GM12878 (cell line): ENCODE measurements around the gene FAM9B. TPM values are rescaled to one million over a fixed set of nuclear protein-coding genes. Genes with fewer than 3 reads are reported as not detected.

Experiments used
- ATAC-seq: fragments of 200-7000 bp; cut with Tn5 transposase; 3 replicates; pipeline ENCODE4 v1.9.1; 2020; ENCODE audit warnings: mild to moderate bottlenecking, moderate library complexity
- BruUV-seq: library from RNA; stranded (reverse); fragments of 400-500 nt; replicated peaks from 2 replicates; lab custom pipeline; 2021; lab: Mats Ljungman, UMichigan
- CTCF ChIA-PET: fragments of 300-600 bp; sonication (Branson Sonifier 250); formaldehyde crosslinking; extraction: SDS; loops from one replicate; lab custom pipeline; 2021; ENCODE audit warnings: inconsistent platforms; lab: Yijun Ruan, JAX
- POLR2A ChIA-PET: fragments of 350-600 bp; formaldehyde crosslinking; extraction: SDS; loops from one replicate; lab custom pipeline; 2021; ENCODE audit warnings: inconsistent platforms; lab: Charles Lee
- RAD21 ChIA-PET: fragments of 300-600 bp; sonication (Branson Sonifier 250); formaldehyde crosslinking; loops from one replicate; lab custom pipeline; 2023; ENCODE audit warnings: antibody characterized with exemption; ENCODE audit not compliant: unreplicated experiment; lab: Charles Lee
- SMC1A ChIA-PET: fragments of 300-600 bp; sonication (Branson Sonifier 250); formaldehyde crosslinking; loops from one replicate; lab custom pipeline; 2023; ENCODE audit not compliant: unreplicated experiment, uncharacterized antibody; lab: Charles Lee
- DNase-seq: peaks from one replicate; pipeline ENCODE4 v3.0.0-alpha.2; 2011; ENCODE audit warnings: low read depth, low spot score
- FAIRE-seq: peaks from 3 replicates; lab custom pipeline; 2011; peaks lifted over from hg19 to GRCh38; lab: Jason Lieb, UNC
- H2AFZ ChIP-seq: 2 replicates; pipeline ENCODE4 v1.6.0; 2011; ENCODE audit warnings: low read depth, low read length, control low read depth; ENCODE audit not compliant: control insufficient read depth
- H3K27ac ChIP-seq: 2 replicates; pipeline ENCODE4 v1.5.1; 2011; ENCODE audit warnings: control low read depth; ENCODE audit not compliant: control insufficient read depth, insufficient read depth
- H3K27me3 ChIP-seq, 2 experiments: replicated peaks in 1 of 2; 2 replicates each; pipeline versions ENCODE4 v1.6.0 to v1.6.1; 2011; ENCODE audit warnings: low read length in 1 of 2; ENCODE audit not compliant: control insufficient read depth in 2 of 2, insufficient read depth in 2 of 2
- H3K36me3 ChIP-seq, 2 experiments: 2 replicates each; pipeline ENCODE4 v1.5.1; 2011; ENCODE audit warnings: low read length in 1 of 2; ENCODE audit not compliant: control insufficient read depth in 2 of 2, insufficient read depth in 2 of 2
- H3K4me1 ChIP-seq: 2 replicates; pipeline ENCODE4 v1.6.1; 2011; ENCODE audit warnings: mild to moderate bottlenecking, low read length, moderate library complexity, mixed read lengths; ENCODE audit not compliant: control insufficient read depth, insufficient read depth
- H3K4me2 ChIP-seq: 2 replicates; pipeline ENCODE4 v1.6.0; 2011; ENCODE audit warnings: control low read depth; ENCODE audit not compliant: control insufficient read depth, insufficient read depth
- H3K4me3 ChIP-seq: fragments of 200-600 bp; sonication (generic); 2 replicates; pipeline ENCODE4 v1.5.1; 2016
- H3K79me2 ChIP-seq: 2 replicates; pipeline ENCODE4 v1.6.0; 2011; ENCODE audit warnings: low read length; ENCODE audit not compliant: control insufficient read depth, insufficient read depth
- H3K9ac ChIP-seq: 2 replicates; pipeline ENCODE4 v1.8.0; 2011; ENCODE audit warnings: low read length, control low read depth, mixed read lengths; ENCODE audit not compliant: control insufficient read depth, insufficient read depth
- H3K9me3 ChIP-seq: replicated peaks from 3 replicates; pipeline ENCODE4 v1.5.1; 2011; ENCODE audit warnings: mild to moderate bottlenecking, low read length; ENCODE audit not compliant: control insufficient read depth, insufficient read depth
- H4K20me1 ChIP-seq: 2 replicates; pipeline ENCODE4 v1.6.0; 2011; ENCODE audit not compliant: control insufficient read depth, insufficient read depth
- ATF7 ChIP-seq: fragments of 450-650 bp; IDR thresholded peaks from 2 replicates; pipeline ENCODE4 v1.6.1; 2016; ENCODE audit warnings: low read depth, mild to moderate bottlenecking
- CEBPB ChIP-seq, 2 experiments: fragments of 150-350 bp in 1 of 2; IDR thresholded peaks; 2 replicates each; pipeline ENCODE4 v1.6.1; 2012 to 2014; ENCODE audit warnings: low read depth in 2 of 2, low read length in 2 of 2, borderline replicate concordance in 1 of 2, inconsistent platforms in 1 of 2
- POLR2A ChIP-seq: IDR thresholded peaks from 2 replicates; pipeline ENCODE4 v1.6.1; 2011; ENCODE audit warnings: low read depth, mild to moderate bottlenecking, low read length
- RFX5 ChIP-seq: IDR thresholded peaks from 2 replicates; pipeline ENCODE4 v1.6.1; 2011; ENCODE audit warnings: low read depth, low read length, improper control_type of control experiment
- SMAD1 ChIP-seq: fragments of 450-650 bp; IDR thresholded peaks from 2 replicates; pipeline ENCODE4 v1.6.1; 2018; ENCODE audit warnings: mild to moderate bottlenecking, low read depth; ENCODE audit not compliant: partially characterized antibody
- SMC3 ChIP-seq: IDR thresholded peaks from 2 replicates; pipeline ENCODE4 v1.6.1; 2011; ENCODE audit warnings: low read length, improper control_type of control experiment, borderline replicate concordance
- TCF3 ChIP-seq: IDR thresholded peaks from 2 replicates; pipeline ENCODE4 v1.6.1; 2012; ENCODE audit warnings: low read depth, mild to moderate bottlenecking, low read length, borderline replicate concordance; ENCODE audit not compliant: insufficient read depth
- WGBS: methylation state at CpG from one replicate; pipeline ENCODE4 v1.1.6; 2016; ENCODE audit warnings: low lambda C conversion rate; ENCODE audit not compliant: insufficient replicate concordance, insufficient coverage; ENCODE audit errors: missing lambda C conversion rate; 5-methylcytosine and 5-hydroxymethylcytosine counted together
- in situ Hi-C: fragments of 300-500 bp; cut with MboI; formaldehyde crosslinking; loops from 9 replicates; pipeline ENCODE4 v1.14.3; 2018; ENCODE audit warnings: mixed read lengths
- intact Hi-C: fragments of 100-400 bp; cut with micrococcal nuclease; formaldehyde crosslinking; loops from one replicate; pipeline ENCODE4 v1.14.2; 2022; ENCODE audit not compliant: unreplicated experiment
- polyA plus RNA-seq, 11 experiments: library from polyadenylated mRNA; depleted of rRNA in 4 of 11; unstranded in 6 of 11; stranded (reverse) in 5 of 11; fragments of >200 nt; fragmentation: Nextera tagmentation in 4 of 11; fragmentation: Illumina TruSeq in 1 of 11; extraction: Ambion mirVana in 4 of 11; extraction: Trizol in 1 of 11; gene quantifications; 1 replicate in 1 of 11; 2 replicates in 10 of 11; pipeline versions ENCODE4 v1.2.1 to v1.2.3, GENCODE V29; 2011 to 2016; ENCODE audit warnings: inconsistent platforms in 2 of 11, missing spikeins in 2 of 11, low read depth in 1 of 11
- total RNA-seq, 4 experiments: library from RNA; depleted of rRNA in 3 of 4; stranded (reverse); fragments of >200 nt in 3 of 4; fragmentation: Illumina TruSeq in 1 of 4; extraction: Trizol in 1 of 4; gene quantifications; 2 replicates each; pipeline versions ENCODE4 v1.2.1 to v1.2.3, GENCODE V29; 2013 to 2021
- TF ChIP-seq, protein P1 (sequence below): IDR thresholded peaks from 2 replicates; pipeline ENCODE4 v1.6.1; 2011; ENCODE audit warnings: low read depth, low read length, improper control_type of control experiment, borderline replicate concordance

The FAM9B gene
- total and polyA plus RNA-seq, 10 of the 15 experiments (the other 5 are each of a cell fraction or from before 2014, with no cell fraction given) = not detected

DNA sequence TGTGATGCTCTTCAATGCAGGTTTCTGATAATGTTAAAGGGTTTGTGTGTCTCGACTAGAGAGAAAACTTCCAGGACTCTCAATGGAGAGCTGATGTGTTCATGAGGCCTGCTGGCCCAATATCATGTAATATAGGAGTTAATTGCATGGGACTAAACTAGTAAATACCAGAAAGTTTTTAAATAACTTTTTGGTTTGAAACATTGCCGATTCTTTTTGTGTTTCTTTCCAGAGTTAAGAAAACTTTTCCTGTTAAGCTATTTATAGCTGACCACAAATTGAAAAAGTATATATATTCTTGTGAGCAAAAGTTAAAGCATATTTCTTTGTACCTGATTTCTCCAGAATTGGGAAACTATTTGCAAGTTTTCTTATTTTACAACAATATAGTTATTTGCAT lies 49.7 kb downstream of the FAM9B start:
- DNase-seq (no peak), ATAC-seq (no peak), FAIRE-seq (no peak)
- no TSS peak for BruUV-seq
- Histone ChIP-seq H3K4me1 (no peaks in the 10 kb centered on the region), H3K4me3 (no peak overlapping the region), H3K79me2 (no peaks in the 10 kb centered on the region), H3K9ac (no peak overlapping the region), H2AFZ (no peak overlapping the region), H3K27ac (no peak overlapping the region), H3K9me3 (no peaks in the 10 kb centered on the region), H4K20me1 (no peaks in the 10 kb centered on the region), H3K27me3 (no peaks in the 10 kb centered on the region; a peak in 1 of 4 replicates), H3K4me2 (no peak overlapping the region), H3K36me3 (no peaks in the 10 kb centered on the region)
- RAD21 ChIA-PET = no interaction called here
- in situ Hi-C loops (no loop called here), intact Hi-C loops (no loop called here)
- WGBS = 5% methylated on average over 2 of the region's 2 CpGs
- no peak for TF ChIP-seq POLR2A
- TF ChIP-seq TCF3 = no peak
- SMC1A ChIA-PET = no interaction called here
- CTCF ChIA-PET = no interaction called here
- POLR2A ChIA-PET = interaction anchor here (0.5 kb wide), 1 partner anchor 1751 kb away, joined by 5 read pairs; no protein-coding TSS in a partner anchor

DNA sequence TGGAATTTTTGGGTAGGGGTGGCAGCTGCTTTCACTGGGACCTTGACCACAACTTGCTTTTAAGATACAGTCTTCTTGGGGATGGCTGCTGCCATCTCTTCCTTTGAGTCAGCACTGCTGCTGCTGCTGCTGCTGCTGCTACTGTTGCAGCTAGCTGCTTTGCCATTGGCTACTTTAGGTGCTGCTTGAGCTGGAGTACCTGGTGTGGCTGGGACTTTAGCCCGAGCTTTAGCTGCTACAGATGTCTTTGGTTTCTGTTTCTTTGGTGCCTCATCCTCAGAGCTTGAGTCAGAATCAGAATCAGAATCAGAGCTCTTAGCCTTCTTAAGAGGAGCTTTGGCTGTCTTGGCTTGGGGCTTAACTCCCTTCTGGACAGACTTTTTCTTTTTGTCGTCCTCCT lies 52.2 kb downstream of the FAM9B start:
- WGBS = 0% methylated on average over 2 of the region's 2 CpGs
- ATAC-seq (peak; percentile 30), DNase-seq (no peak), FAIRE-seq (no peak)
- no peak overlapping the region for H3K4me3 ChIP-seq
- ChIA-PET SMC1A (no interaction called here), RAD21 (interaction anchor here (0.6 kb wide), 1 partner anchor 372 kb away, joined by 4 read pairs; no protein-coding TSS in a partner anchor), CTCF (interaction anchor here (1.2 kb wide), 1 partner anchor 9 kb away, joined by 3 read pairs; no protein-coding TSS in a partner anchor), POLR2A (no interaction called here)
- no peak overlapping the region for H3K27ac ChIP-seq
- intact Hi-C loops = no loop called here
- H3K27me3 ChIP-seq = no peaks in the 10 kb centered on the region; a peak in 1 of 4 replicates
- no peaks in the 10 kb centered on the region for H4K20me1 ChIP-seq
- in situ Hi-C loops = no loop called here
- no peaks in the 10 kb centered on the region for H3K4me1 ChIP-seq
- H3K36me3 ChIP-seq = no peaks in the 10 kb centered on the region
- no peak for TF ChIP-seq ATF7
- TF ChIP-seq, protein P1, sequence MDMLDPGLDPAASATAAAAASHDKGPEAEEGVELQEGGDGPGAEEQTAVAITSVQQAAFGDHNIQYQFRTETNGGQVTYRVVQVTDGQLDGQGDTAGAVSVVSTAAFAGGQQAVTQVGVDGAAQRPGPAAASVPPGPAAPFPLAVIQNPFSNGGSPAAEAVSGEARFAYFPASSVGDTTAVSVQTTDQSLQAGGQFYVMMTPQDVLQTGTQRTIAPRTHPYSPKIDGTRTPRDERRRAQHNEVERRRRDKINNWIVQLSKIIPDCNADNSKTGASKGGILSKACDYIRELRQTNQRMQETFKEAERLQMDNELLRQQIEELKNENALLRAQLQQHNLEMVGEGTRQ = no peak
- TF ChIP-seq RFX5 = no peak
- no peak for TF ChIP-seq SMAD1
- no peak for TF ChIP-seq SMC3
- no peak for TF ChIP-seq CEBPB (IDR thresholded peaks at IDR 0.05; ENCODE audit: borderline replicate concordance in 1 of 2, low read depth in 2 of 2, low read length in 2 of 2)
- H3K9me3 ChIP-seq = no peaks in the 10 kb centered on the region
- H3K4me2 ChIP-seq = no peak overlapping the region
- no peak overlapping the region for H3K9ac ChIP-seq
- no peaks in the 10 kb centered on the region for H3K79me2 ChIP-seq
- BruUV-seq = no TSS peak
- H2AFZ ChIP-seq = no peak overlapping the region
